Transverse colon (tissue), 4 donors: ENCODE data around the gene WAPL.

Experiments used
- POLR2A ChIP-seq: fragments of 450-650 bp; IDR thresholded peaks from one replicate; pipeline ENCODE4 v1.6.1; 2016; ENCODE audit warnings: antibody characterized with exemption, mild to moderate bottlenecking, moderate library complexity
- POLR2AphosphoS5 ChIP-seq, 3 donors: sonication (generic); formaldehyde crosslinking; IDR thresholded peaks; one replicate each; pipeline ENCODE4 v1.6.1; 2016; ENCODE audit warnings: antibody characterized with exemption in 3 of 3
- TF ChIP-seq, protein P1 (sequence below), 5 experiments: fragments of 200-600 bp in 3 of 5; fragments of 450-650 bp in 2 of 5; sonication (generic) in 3 of 5; IDR thresholded peaks; 1 replicate in 2 of 5; 2 replicates in 3 of 5; pipeline ENCODE4 v1.5.1; 2016 to 2017; ENCODE audit warnings: antibody characterized with exemption in 5 of 5, inconsistent platforms in 3 of 5, mild to moderate bottlenecking in 2 of 5, moderate library complexity in 1 of 5

DNA sequence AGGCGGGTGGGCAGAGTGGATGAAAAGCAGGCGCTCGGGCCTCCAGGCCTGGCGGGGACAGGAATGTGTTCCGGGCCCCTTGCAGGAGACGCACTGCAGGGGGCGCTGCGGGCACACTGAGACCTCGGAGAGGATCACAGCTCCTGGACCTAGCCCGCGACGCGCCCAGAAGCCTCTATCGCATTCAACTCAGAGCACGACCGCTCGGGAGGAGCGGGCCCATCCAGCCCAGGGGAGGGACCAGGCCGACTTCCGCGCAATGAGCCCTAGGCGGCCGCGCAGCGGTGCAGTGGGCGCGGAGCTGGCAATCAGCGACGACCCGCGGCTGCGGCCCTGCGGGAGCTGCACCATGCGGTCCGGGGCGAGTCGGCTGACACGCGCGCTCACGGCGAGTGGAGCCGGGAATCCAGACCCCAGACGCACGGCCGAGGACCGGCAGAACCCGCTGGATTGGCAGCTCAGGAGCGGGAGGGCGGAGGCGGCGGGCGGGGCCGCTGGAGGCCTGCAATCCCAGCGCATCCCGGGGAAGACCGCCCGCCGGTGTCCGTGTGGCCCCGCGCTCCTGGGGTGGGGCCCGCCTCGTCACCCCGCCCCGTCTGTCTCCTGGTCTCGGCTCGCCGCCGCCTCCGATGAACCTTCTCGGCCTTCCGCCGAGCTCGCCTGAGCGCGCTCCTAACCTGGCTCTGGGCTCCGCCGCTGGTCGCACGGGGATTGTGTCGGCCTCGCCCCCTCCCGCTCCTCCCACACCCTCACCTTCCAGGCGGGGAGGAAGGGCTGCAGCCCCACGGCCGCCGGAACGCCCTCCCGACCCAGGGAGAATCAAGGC, 121.5 kb downstream of the WAPL start:
- TF ChIP-seq, protein P1, sequence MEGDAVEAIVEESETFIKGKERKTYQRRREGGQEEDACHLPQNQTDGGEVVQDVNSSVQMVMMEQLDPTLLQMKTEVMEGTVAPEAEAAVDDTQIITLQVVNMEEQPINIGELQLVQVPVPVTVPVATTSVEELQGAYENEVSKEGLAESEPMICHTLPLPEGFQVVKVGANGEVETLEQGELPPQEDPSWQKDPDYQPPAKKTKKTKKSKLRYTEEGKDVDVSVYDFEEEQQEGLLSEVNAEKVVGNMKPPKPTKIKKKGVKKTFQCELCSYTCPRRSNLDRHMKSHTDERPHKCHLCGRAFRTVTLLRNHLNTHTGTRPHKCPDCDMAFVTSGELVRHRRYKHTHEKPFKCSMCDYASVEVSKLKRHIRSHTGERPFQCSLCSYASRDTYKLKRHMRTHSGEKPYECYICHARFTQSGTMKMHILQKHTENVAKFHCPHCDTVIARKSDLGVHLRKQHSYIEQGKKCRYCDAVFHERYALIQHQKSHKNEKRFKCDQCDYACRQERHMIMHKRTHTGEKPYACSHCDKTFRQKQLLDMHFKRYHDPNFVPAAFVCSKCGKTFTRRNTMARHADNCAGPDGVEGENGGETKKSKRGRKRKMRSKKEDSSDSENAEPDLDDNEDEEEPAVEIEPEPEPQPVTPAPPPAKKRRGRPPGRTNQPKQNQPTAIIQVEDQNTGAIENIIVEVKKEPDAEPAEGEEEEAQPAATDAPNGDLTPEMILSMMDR (IDR thresholded peaks at IDR 0.05), result peak; percentile 90 to 95 (median 93)
- TF ChIP-seq POLR2A (peak; percentile 7), POLR2AphosphoS5 (IDR thresholded peaks at IDR 0.05) (peak; percentile 4 to 60 (median 49))
